Measurements from ENCODE around the gene SMIM1.

Gene SMIM1

DNA sequence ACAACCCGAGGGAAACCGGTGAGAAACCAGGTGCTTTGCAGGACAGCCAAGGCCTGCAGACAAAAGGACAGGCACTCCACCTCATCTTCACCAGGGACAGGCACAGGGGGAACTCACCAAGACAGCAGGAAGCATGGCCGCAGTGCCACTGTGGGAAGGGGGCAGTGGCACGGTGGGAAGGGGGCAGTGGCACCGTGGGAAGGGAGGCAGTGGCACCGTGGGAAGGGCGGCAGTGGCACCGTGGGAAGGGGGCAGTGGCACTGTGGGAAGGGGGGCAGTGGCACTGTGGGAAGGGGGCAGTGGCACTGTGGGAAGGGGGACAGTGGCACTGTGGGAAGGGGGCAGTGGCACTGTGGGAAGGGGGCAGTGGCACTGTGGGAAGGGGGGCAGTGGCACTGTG, 52.1 kb downstream of the SMIM1 start:
- DNase-seq = no peak

DNA sequence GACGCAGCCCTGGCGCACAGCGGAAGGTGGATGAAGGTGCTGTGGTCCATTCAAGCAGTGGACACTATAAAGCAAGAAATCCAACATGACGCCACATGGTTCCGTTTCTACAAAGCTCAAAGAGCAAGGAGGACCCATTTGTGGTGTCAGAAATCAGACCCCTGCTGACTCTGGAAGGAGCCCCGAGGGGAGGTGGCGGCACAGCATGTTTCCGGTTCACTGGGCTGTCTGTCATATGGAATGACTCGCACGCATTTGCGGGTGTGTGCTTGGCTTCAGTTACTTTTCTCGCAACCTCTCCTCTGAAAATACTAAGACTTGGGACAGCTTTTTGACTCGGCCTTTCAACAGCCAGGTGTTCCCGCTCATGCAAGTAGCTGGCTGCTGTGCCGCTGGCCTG, 52.8 kb downstream of the SMIM1 start:
- no peak for DNase-seq

All from NCI-H1930 (cell line).